Endothelial cell (in vitro differentiated cells): ENCODE data around the gene LNX1. TPM values are rescaled to one million over a fixed set of nuclear protein-coding genes. Genes with fewer than 3 reads are reported as not detected.

ENCODE experiments used
- DNase-seq: peaks from one replicate; pipeline ENCODE4 v3.0.0; 2021; ENCODE audit warnings: low spot score
- H3K27ac Mint-ChIP-seq: one replicate; pipeline ENCODE4 v1.8.0; 2021; ENCODE audit warnings: mixed read lengths, inconsistent platforms; ENCODE audit not compliant: unreplicated experiment
- H3K27me3 Mint-ChIP-seq: one replicate; pipeline ENCODE4 v1.8.0; 2021; ENCODE audit warnings: mild to moderate bottlenecking, moderate library complexity, mixed read lengths, inconsistent platforms; ENCODE audit not compliant: unreplicated experiment
- H3K36me3 Mint-ChIP-seq: one replicate; pipeline ENCODE4 v1.8.0; 2021; ENCODE audit warnings: mild to moderate bottlenecking, low read depth, mixed read lengths, inconsistent platforms; ENCODE audit not compliant: unreplicated experiment
- H3K4me1 Mint-ChIP-seq: one replicate; pipeline ENCODE4 v1.8.0; 2021; ENCODE audit warnings: mild to moderate bottlenecking, mixed read lengths, inconsistent platforms; ENCODE audit not compliant: unreplicated experiment
- H3K4me3 Mint-ChIP-seq: one replicate; pipeline ENCODE4 v1.8.0; 2021; ENCODE audit warnings: mild to moderate bottlenecking, mixed read lengths, inconsistent platforms; ENCODE audit not compliant: unreplicated experiment
- H3K9me3 Mint-ChIP-seq: one replicate; pipeline ENCODE4 v1.8.0; 2021; ENCODE audit warnings: mixed read lengths, inconsistent platforms; ENCODE audit not compliant: unreplicated experiment
- CTCF ChIP-seq: fragments of 200-600 bp; sonication (generic); IDR thresholded peaks from one replicate; pipeline ENCODE4 v1.5.0; 2021; ENCODE audit warnings: antibody characterized with exemption; ENCODE audit not compliant: unreplicated experiment
- total RNA-seq: library from RNA; stranded (reverse); fragmentation: NEBNext Ultra II Directional; extraction: Animal tissue kit (Norgen Biotek cat#: 25700); gene quantifications from one replicate; pipeline ENCODE4 v1.2.1, GENCODE V29; 2021; ENCODE audit not compliant: unreplicated experiment

The LNX1 gene
- total RNA-seq, 1 donor from 2014 or later: 25.7 TPM

GRCh38 chr4:53512608-53513007 lies 78.7 kb downstream of the LNX1 start:
- H3K4me1 Mint-ChIP-seq: peaks cover 2% of the 10 kb centered on the region

GRCh38 chr4:53511014-53511413 lies 80.3 kb downstream of the LNX1 start:
- Mint-ChIP-seq H3K36me3 (peaks cover 3% of the 10 kb centered on the region), H3K27me3 (peaks cover 4% of the 10 kb centered on the region), H3K9me3 (no peaks in the 10 kb centered on the region), H3K27ac (no peak overlapping the region), H3K4me3 (no peak overlapping the region), H3K4me1 (peaks cover 2% of the 10 kb centered on the region)
- DNase-seq: no peak
- no peak for TF ChIP-seq CTCF

More at GRCh38 chr4:53512608-53513007, 78.7 kb downstream of the LNX1 start:
- H3K36me3 Mint-ChIP-seq: peaks cover 8% of the 10 kb centered on the region
- no peak overlapping the region for H3K27ac Mint-ChIP-seq
- no peak for TF ChIP-seq CTCF
- peaks cover 8% of the 10 kb centered on the region for H3K27me3 Mint-ChIP-seq
- no peak for DNase-seq
- H3K9me3 Mint-ChIP-seq: no peaks in the 10 kb centered on the region
- no peak overlapping the region for H3K4me3 Mint-ChIP-seq

- Mint-ChIP-seq H3K4me3 (no peak overlapping the region), H3K9me3 (no peaks in the 10 kb centered on the region), H3K27me3 (peaks cover 4% of the 10 kb centered on the region), H3K4me1 (peaks cover 2% of the 10 kb centered on the region), H3K27ac (no peak overlapping the region), H3K36me3 (peaks cover 8% of the 10 kb centered on the region)
- TF ChIP-seq CTCF: no peak
- DNase-seq: no peak
These were observed 81.0 kb downstream of the LNX1 start for GRCh38 chr4:53510321-53510720.

GRCh38 chr4:53508446-53508845 lies 82.8 kb downstream of the LNX1 start:
- TF ChIP-seq CTCF: no peak
- Mint-ChIP-seq H3K4me1 (peaks cover 2% of the 10 kb centered on the region), H3K36me3 (peaks cover 16% of the 10 kb centered on the region), H3K9me3 (no peaks in the 10 kb centered on the region), H3K27ac (no peak overlapping the region), H3K4me3 (no peak overlapping the region), H3K27me3 (peaks cover 10% of the 10 kb centered on the region)
- no peak for DNase-seq

- Mint-ChIP-seq H3K36me3 (peaks cover 21% of the 10 kb centered on the region), H3K9me3 (no peaks in the 10 kb centered on the region), H3K4me3 (no peak overlapping the region), H3K4me1 (peaks cover 2% of the 10 kb centered on the region), H3K27ac (no peak overlapping the region), H3K27me3 (peaks cover 7% of the 10 kb centered on the region)
- no peak for TF ChIP-seq CTCF
- DNase-seq: no peak
These were observed 83.5 kb downstream of the LNX1 start for GRCh38 chr4:53507671-53508286.
